ENCODE results near the gene TGFBR3.

The TGFBR3 gene

GRCh38 chr1:91751275-91751674, 134.7 kb downstream of the TGFBR3 start:
- no peak for DNase-seq
- in situ Hi-C loops (cut with MboI; ENCODE audit: low pct_unique_long_range_greater_than_20kb, low sequenced_read_pairs) = no loop called here

- in situ Hi-C loops (cut with MboI; ENCODE audit: low pct_unique_long_range_greater_than_20kb, low sequenced_read_pairs) = no loop called here
- DNase-seq = no peak
Measured at GRCh38 chr1:91750398-91750996, 135.5 kb downstream of the TGFBR3 start.

GRCh38 chr1:91749788-91750231, 136.1 kb downstream of the TGFBR3 start:
- in situ Hi-C loops (cut with MboI; ENCODE audit: low pct_unique_long_range_greater_than_20kb, low sequenced_read_pairs) = no loop called here
- DNase-seq = no peak

GRCh38 chr1:91747666-91748065, 138.3 kb downstream of the TGFBR3 start:
- in situ Hi-C loops (cut with MboI; ENCODE audit: low pct_unique_long_range_greater_than_20kb, low sequenced_read_pairs) = no loop called here
- no peak for DNase-seq

GRCh38 chr1:91746728-91747338, 139.1 kb downstream of the TGFBR3 start:
- in situ Hi-C loops (cut with MboI; ENCODE audit: low pct_unique_long_range_greater_than_20kb, low sequenced_read_pairs) = no loop called here
- DNase-seq = no peak

GRCh38 chr1:91745640-91746373, 140.1 kb downstream of the TGFBR3 start:
- in situ Hi-C loops (cut with MboI; ENCODE audit: low pct_unique_long_range_greater_than_20kb, low sequenced_read_pairs) = no loop called here
- no peak for DNase-seq

- no peak for DNase-seq
- in situ Hi-C loops (cut with MboI; ENCODE audit: low pct_unique_long_range_greater_than_20kb, low sequenced_read_pairs) = no loop called here
Measured at GRCh38 chr1:91744953-91745639, 140.9 kb downstream of the TGFBR3 start.

GRCh38 chr1:91742848-91743292, 143.1 kb downstream of the TGFBR3 start:
- in situ Hi-C loops (cut with MboI; ENCODE audit: low pct_unique_long_range_greater_than_20kb, low sequenced_read_pairs) = no loop called here
- DNase-seq = no peak

- in situ Hi-C loops (cut with MboI; ENCODE audit: low pct_unique_long_range_greater_than_20kb, low sequenced_read_pairs) = no loop called here
- DNase-seq = no peak
Measured at GRCh38 chr1:91741906-91742305, 144.0 kb downstream of the TGFBR3 start.

- DNase-seq = no peak
- in situ Hi-C loops (cut with MboI; ENCODE audit: low pct_unique_long_range_greater_than_20kb, low sequenced_read_pairs) = no loop called here
Measured at GRCh38 chr1:91741301-91741700, 144.7 kb downstream of the TGFBR3 start.

GRCh38 chr1:91737650-91738049, 148.3 kb downstream of the TGFBR3 start:
- in situ Hi-C loops (cut with MboI; ENCODE audit: low pct_unique_long_range_greater_than_20kb, low sequenced_read_pairs) = no loop called here
- DNase-seq = no peak

GRCh38 chr1:91736715-91737615, 149.0 kb downstream of the TGFBR3 start:
- in situ Hi-C loops (cut with MboI; ENCODE audit: low pct_unique_long_range_greater_than_20kb, low sequenced_read_pairs) = no loop called here
- DNase-seq = no peak

GRCh38 chr1:91736146-91736714, 149.7 kb downstream of the TGFBR3 start:
- in situ Hi-C loops (cut with MboI; ENCODE audit: low pct_unique_long_range_greater_than_20kb, low sequenced_read_pairs) = no loop called here
- DNase-seq = no peak

GRCh38 chr1:91735266-91735845, 150.6 kb downstream of the TGFBR3 start:
- no peak for DNase-seq
- in situ Hi-C loops (cut with MboI; ENCODE audit: low pct_unique_long_range_greater_than_20kb, low sequenced_read_pairs) = no loop called here

- in situ Hi-C loops (cut with MboI; ENCODE audit: low pct_unique_long_range_greater_than_20kb, low sequenced_read_pairs) = no loop called here
- no peak for DNase-seq
Measured at GRCh38 chr1:91734761-91735160, 151.2 kb downstream of the TGFBR3 start.

GRCh38 chr1:91733108-91733710, 152.7 kb downstream of the TGFBR3 start:
- in situ Hi-C loops (cut with MboI; ENCODE audit: low pct_unique_long_range_greater_than_20kb, low sequenced_read_pairs) = no loop called here

GRCh38 chr1:91732291-91733107, 153.5 kb downstream of the TGFBR3 start:
- in situ Hi-C loops (cut with MboI; ENCODE audit: low pct_unique_long_range_greater_than_20kb, low sequenced_read_pairs) = no loop called here
- peak; percentile 61 for DNase-seq

More at GRCh38 chr1:91733108-91733710, 152.7 kb downstream of the TGFBR3 start:
- no peak for DNase-seq
